OCI-LY7 (cell line): ENCODE results near the gene NKAIN2.

Source experiments
- EZH2phosphoT487 ChIP-seq: fragments of 200-600 bp; sonication (generic); IDR thresholded peaks from 2 replicates; pipeline ENCODE4 v1.6.1; 2018; ENCODE audit warnings: low read depth, borderline replicate concordance, mild to moderate bottlenecking, mixed run types, antibody characterized with exemption, low read length, moderate library complexity, mixed read lengths
- TF ChIP-seq, protein P1 (sequence below): fragments of 200-600 bp; sonication (generic); conservative IDR thresholded peaks from 2 replicates; pipeline ENCODE4 v1.5.1; 2014; ENCODE audit warnings: mild to moderate bottlenecking, antibody characterized with exemption, low read length, moderate library complexity, mixed read lengths

DNA sequence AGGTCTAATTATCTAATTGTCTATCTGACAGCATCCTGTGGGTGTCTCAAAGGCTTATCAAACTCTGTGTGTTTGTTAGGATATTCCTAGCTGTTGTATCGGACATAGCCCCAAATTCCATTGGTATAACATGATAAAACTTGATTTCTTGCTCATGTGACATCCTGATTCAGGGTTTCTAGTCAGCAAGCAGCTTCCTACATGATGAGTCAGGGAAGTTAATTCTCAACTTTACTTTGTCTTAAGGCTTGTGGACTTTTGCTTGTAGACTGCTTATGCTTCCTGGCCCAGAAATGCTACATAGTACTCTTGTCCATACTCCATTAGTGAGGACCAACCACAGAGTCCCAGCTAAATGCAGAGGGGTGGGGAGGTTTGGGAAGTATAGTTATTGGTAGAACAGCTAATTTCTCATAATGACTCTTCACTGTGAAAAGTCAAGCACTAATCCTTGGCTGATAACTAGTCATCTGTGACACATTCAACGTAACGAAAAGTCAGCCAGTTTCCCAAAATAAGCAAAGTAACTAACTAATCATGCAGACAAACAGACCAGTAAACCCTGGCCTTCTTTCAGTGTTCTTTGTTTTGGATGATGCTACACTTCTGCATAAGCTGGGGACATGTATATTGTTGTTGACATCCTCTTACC, 25.8 kb downstream of the NKAIN2 start:
- TF ChIP-seq, protein P1, sequence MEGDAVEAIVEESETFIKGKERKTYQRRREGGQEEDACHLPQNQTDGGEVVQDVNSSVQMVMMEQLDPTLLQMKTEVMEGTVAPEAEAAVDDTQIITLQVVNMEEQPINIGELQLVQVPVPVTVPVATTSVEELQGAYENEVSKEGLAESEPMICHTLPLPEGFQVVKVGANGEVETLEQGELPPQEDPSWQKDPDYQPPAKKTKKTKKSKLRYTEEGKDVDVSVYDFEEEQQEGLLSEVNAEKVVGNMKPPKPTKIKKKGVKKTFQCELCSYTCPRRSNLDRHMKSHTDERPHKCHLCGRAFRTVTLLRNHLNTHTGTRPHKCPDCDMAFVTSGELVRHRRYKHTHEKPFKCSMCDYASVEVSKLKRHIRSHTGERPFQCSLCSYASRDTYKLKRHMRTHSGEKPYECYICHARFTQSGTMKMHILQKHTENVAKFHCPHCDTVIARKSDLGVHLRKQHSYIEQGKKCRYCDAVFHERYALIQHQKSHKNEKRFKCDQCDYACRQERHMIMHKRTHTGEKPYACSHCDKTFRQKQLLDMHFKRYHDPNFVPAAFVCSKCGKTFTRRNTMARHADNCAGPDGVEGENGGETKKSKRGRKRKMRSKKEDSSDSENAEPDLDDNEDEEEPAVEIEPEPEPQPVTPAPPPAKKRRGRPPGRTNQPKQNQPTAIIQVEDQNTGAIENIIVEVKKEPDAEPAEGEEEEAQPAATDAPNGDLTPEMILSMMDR, result no peak
- TF ChIP-seq EZH2phosphoT487, result no peak
